HuH-7 (cell line): ENCODE data around the gene GSG1L.
"Not testable (repeated sequence)": the region's sequence is repeated elsewhere in the genome, so short reads cannot be mapped to it uniquely, and the experiment has no call there.

Source experiments
- DNase-seq: peaks from one replicate; pipeline ENCODE4 v3.0.0; 2011; ENCODE audit warnings: low spot score

Gene GSG1L

GRCh38 chr16:27945233-27945973, 118.1 kb downstream of the GSG1L start:
- DNase-seq: no peak

- DNase-seq: no peak
These were observed 119.7 kb downstream of the GSG1L start for GRCh38 chr16:27943766-27944165.

- DNase-seq: not testable (repeated sequence)
These were observed 121.4 kb downstream of the GSG1L start for GRCh38 chr16:27942071-27942470.

- no peak for DNase-seq
These were observed 128.4 kb downstream of the GSG1L start for GRCh38 chr16:27935076-27935475.

- DNase-seq: no peak
These were observed 130.9 kb downstream of the GSG1L start for GRCh38 chr16:27932542-27933135.

GRCh38 chr16:27929818-27930217, 133.7 kb downstream of the GSG1L start:
- no peak for DNase-seq

- DNase-seq: no peak
These were observed 135.0 kb downstream of the GSG1L start for GRCh38 chr16:27928542-27928941.

- no peak for DNase-seq
These were observed 136.1 kb downstream of the GSG1L start for GRCh38 chr16:27927266-27927901.

GRCh38 chr16:27925612-27926011, 137.9 kb downstream of the GSG1L start:
- no peak for DNase-seq

- DNase-seq: no peak
These were observed 138.9 kb downstream of the GSG1L start for GRCh38 chr16:27924411-27925118.

GRCh38 chr16:27923751-27924150, 139.8 kb downstream of the GSG1L start:
- no peak for DNase-seq

GRCh38 chr16:27922433-27922832, 141.1 kb downstream of the GSG1L start:
- DNase-seq: no peak

- no peak for DNase-seq
These were observed 142.4 kb downstream of the GSG1L start for GRCh38 chr16:27921134-27921533.

- peak; percentile 36 for DNase-seq
These were observed 143.1 kb downstream of the GSG1L start for GRCh38 chr16:27920391-27920891.

- no peak for DNase-seq
These were observed 144.8 kb downstream of the GSG1L start for GRCh38 chr16:27918755-27919154.

GRCh38 chr16:27917949-27918348, 145.6 kb downstream of the GSG1L start:
- no peak for DNase-seq

- no peak for DNase-seq
These were observed 152.0 kb downstream of the GSG1L start for GRCh38 chr16:27911486-27911885.

GRCh38 chr16:27907457-27907972, 156.0 kb downstream of the GSG1L start:
- no peak for DNase-seq

- DNase-seq: no peak
These were observed 156.6 kb downstream of the GSG1L start for GRCh38 chr16:27906883-27907282.

- no peak for DNase-seq
These were observed 160.4 kb downstream of the GSG1L start for GRCh38 chr16:27903046-27903655.

- DNase-seq: no peak
These were observed 161.0 kb downstream of the GSG1L start for GRCh38 chr16:27902551-27902950.

- DNase-seq: no peak
These were observed 161.6 kb downstream of the GSG1L start for GRCh38 chr16:27901956-27902355.
